Measurements from ENCODE around the gene CXXC5. TPM values are rescaled to one million over a fixed set of nuclear protein-coding genes. Genes with fewer than 3 reads are reported as not detected.
A peak's percentile ranks its signal among the peaks of the same experiment; 100 is the strongest.

The CXXC5 gene
- total and polyA plus RNA-seq, 2 experiments from 2014 or later, result 70.4 to 122 TPM

DNA sequence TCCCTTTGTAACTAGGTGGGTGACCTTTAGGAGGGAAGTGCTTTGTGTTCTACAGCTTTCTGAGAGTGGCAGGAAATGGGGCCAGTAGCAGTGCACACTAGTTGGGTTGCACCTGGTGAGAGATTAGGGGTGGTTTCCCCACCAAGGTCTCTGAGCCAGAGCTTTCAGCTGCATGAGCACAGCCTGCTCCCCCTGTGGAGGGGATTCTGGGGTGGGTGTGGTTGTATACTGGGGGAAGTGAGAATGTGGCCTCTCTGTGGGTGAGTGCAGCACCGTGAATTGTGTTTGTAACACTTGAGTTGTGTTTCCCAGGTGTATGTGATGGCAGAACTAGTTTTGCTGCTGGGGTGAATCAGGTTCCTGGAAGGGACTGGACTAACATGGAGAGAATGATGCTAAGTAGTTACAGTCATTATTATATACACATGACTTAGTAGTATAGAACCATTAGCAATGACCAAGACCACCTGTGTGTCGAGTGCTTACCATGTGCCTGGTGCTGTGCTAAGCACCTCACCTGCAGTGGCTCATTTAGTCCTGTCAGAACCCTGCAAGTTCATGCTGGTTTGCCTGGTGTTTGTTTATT, 11.8 kb upstream of the CXXC5 start:
- Histone ChIP-seq H3K27me3 (no peaks in the 10 kb centered on the region), H3K36me3 (no peaks in the 10 kb centered on the region), H3K9me3 (ENCODE audit: low read depth) (no peaks in the 10 kb centered on the region), H3K4me1 (ENCODE audit: low read depth) (peaks cover 27% of the 10 kb centered on the region), H3K27ac (peak overlapping the region; percentile 41), H3K4me3 (no peak overlapping the region)
- TF ChIP-seq, protein P1, sequence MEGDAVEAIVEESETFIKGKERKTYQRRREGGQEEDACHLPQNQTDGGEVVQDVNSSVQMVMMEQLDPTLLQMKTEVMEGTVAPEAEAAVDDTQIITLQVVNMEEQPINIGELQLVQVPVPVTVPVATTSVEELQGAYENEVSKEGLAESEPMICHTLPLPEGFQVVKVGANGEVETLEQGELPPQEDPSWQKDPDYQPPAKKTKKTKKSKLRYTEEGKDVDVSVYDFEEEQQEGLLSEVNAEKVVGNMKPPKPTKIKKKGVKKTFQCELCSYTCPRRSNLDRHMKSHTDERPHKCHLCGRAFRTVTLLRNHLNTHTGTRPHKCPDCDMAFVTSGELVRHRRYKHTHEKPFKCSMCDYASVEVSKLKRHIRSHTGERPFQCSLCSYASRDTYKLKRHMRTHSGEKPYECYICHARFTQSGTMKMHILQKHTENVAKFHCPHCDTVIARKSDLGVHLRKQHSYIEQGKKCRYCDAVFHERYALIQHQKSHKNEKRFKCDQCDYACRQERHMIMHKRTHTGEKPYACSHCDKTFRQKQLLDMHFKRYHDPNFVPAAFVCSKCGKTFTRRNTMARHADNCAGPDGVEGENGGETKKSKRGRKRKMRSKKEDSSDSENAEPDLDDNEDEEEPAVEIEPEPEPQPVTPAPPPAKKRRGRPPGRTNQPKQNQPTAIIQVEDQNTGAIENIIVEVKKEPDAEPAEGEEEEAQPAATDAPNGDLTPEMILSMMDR (IDR thresholded peaks at IDR 0.05; ENCODE audit: low read depth, low read length), result no peak
- DNase-seq (ENCODE audit: low read depth in 1 of 2, low spot score in 1 of 2), result no peak

DNA sequence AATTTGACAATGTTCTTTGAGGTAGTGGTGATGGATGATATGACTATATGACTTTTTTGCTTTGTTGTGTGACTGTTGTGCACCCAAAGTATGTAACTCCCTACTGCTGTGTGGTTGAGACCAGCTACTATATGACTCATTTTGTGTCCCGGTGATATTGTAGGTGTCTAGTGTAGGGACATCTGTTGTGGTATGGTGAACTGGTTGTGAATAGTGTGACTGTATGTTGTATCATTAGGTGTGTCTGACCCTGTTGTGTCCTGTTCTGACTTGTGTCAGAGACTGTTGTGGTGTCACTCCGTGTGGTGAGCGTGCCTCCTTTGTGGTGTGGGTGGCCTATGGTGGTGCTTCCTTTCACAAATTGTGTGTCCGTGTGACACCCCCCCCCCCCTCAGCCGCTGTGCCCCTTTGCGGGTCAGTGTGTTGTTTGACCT, 11.2 kb upstream of the CXXC5 start:
- Histone ChIP-seq H3K9me3 (ENCODE audit: low read depth) (no peaks in the 10 kb centered on the region), H3K27me3 (no peaks in the 10 kb centered on the region), H3K27ac (no peak overlapping the region), H3K4me1 (ENCODE audit: low read depth) (peaks cover 27% of the 10 kb centered on the region), H3K36me3 (no peaks in the 10 kb centered on the region), H3K4me3 (peak overlapping the region; percentile 12)
- TF ChIP-seq, protein P1 (IDR thresholded peaks at IDR 0.05; ENCODE audit: low read depth, low read length), result no peak
- no peak for DNase-seq (ENCODE audit: low read depth in 1 of 2, low spot score in 1 of 2)

DNA sequence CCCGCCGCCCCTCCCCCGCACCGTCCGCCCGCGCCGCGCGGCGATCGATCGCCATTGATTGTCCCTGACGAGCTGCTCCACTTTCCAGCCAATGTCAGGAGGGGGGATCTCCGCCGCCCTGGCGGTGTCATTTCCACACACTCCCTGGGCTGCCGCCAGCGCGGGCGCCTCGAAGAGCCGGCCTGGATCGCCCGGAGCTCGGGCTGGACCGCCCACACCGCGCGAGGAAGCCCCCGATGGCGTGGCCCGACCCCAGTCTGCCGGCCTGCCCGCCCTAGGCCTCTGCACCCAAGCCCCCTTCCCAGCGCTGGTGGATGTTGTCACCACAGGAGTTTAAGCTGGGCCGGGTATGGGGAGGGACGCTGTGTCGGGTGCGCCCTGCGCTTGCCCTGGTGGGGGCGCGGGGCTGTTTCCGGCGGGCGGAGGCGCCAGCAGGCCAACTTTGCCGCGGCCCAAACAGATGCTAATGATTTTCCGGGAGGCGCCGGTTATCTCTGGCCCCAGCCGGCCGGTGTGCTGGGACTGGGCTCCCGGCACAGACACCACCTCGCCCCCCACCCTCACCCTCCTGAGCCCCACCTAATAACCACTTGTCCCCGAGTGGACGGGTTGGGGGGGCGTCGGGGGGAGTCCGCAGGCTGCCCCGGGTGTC, 10.6 kb upstream of the CXXC5 start:
- Histone ChIP-seq H3K27ac (peak overlapping the region; percentile 20), H3K4me3 (peak overlapping the region; percentile 12), H3K27me3 (no peaks in the 10 kb centered on the region), H3K36me3 (no peaks in the 10 kb centered on the region), H3K4me1 (ENCODE audit: low read depth) (peaks cover 27% of the 10 kb centered on the region), H3K9me3 (ENCODE audit: low read depth) (no peaks in the 10 kb centered on the region)
- DNase-seq (ENCODE audit: low read depth in 1 of 2, low spot score in 1 of 2), result peak; percentile 84
- TF ChIP-seq, protein P1 (IDR thresholded peaks at IDR 0.05; ENCODE audit: low read depth, low read length), result no peak

DNA sequence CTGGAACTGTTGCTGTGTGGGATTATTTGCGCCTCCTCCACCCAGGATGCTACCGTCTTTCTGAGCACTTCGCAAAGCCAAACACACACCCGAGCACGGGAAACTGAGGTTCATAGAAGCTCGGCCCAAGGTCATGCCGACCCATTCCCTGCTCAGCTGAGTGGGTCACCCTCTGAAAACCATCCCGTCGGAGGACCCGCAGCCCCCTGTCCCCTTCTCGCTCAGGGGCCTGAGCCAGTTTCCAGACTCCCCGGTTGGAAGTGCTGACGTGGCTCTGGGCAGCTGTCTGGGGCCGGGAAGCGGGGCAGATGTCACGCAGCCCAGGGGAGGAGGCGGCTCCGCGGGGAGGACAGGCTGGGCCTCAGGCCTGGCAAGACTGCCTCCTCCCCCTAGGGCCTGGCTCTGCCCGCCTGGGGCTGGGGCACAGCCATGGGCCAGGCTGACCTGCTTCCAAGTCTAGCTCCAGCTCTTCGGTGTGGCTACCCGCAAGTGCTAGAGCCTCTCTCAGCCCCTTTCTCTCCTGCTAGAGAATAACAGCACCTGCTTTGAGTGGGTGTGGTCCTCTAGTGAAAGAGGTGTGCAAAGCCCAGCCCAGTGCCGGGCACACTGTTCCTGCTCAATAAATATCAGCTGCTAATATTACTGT, 9.9 kb upstream of the CXXC5 start:
- TF ChIP-seq, protein P1 (IDR thresholded peaks at IDR 0.05; ENCODE audit: low read depth, low read length), result no peak
- Histone ChIP-seq H3K4me3 (peak overlapping the region; percentile 12), H3K27ac (peak overlapping the region; percentile 36), H3K36me3 (no peaks in the 10 kb centered on the region), H3K4me1 (ENCODE audit: low read depth) (peaks cover 28% of the 10 kb centered on the region), H3K27me3 (no peaks in the 10 kb centered on the region), H3K9me3 (ENCODE audit: low read depth) (no peaks in the 10 kb centered on the region)
- DNase-seq (ENCODE audit: low read depth in 1 of 2, low spot score in 1 of 2), result peak in 1 of 2 donors; percentile 77

DNA sequence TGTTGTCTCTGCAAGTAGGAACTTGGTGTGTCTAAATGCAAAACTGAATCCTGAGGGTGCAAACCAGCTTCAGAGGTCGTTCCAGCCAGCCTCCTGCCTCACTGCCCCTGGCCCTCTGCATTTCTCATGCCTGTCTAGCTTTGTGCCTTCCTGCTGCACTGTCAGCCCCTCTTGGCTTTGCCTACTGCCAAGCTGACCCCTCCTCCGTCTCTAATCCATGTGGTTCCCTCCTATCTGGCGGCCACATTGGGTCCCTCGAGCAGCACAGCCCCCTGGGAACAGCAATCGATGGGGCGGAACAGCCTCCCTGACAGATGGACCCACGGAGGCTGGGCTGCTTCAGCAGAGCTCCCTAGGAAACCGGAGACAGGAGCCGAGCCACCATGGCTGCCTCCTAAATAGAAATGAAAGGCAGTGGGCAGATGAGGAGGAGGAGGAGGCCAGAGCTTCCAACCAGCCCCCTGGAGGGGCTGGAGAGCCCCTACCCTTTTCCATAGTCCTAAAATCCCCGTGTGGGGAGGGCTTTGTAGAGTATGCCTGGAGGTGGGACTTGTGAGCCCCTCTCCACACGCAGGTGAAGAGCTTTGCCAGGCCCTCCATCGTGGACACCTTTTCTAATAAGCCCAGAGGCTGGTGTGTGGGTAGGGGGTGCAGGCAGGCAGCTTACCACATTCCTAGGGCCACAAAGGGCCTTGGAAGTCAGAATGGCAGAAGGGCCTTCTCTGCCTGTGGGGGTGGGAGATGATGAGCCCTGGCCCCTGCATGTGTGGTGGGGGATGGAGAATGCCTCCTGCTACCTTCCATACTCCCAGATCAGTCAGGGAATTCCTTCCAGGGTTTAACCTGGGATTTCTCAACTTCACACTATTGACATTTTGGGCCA, 9.2 kb upstream of the CXXC5 start:
- Histone ChIP-seq H3K9me3 (ENCODE audit: low read depth) (no peaks in the 10 kb centered on the region), H3K4me3 (no peak overlapping the region), H3K36me3 (no peaks in the 10 kb centered on the region), H3K27me3 (no peaks in the 10 kb centered on the region), H3K4me1 (ENCODE audit: low read depth) (peaks cover 32% of the 10 kb centered on the region), H3K27ac (no peak overlapping the region)
- TF ChIP-seq, protein P1 (IDR thresholded peaks at IDR 0.05; ENCODE audit: low read depth, low read length), result no peak
- no peak for DNase-seq (ENCODE audit: low read depth in 1 of 2, low spot score in 1 of 2)

Data from cardiac muscle cell (in vitro differentiated cells and primary cell).